DND-41 (cell line): Measurements from ENCODE around the gene SYCP2L.

Experiments used
- CTCF ChIP-seq: IDR thresholded peaks from 2 replicates; pipeline ENCODE4 v1.5.1; 2012; ENCODE audit warnings: borderline replicate concordance, low read length, moderate library complexity, mild to moderate bottlenecking; ENCODE audit not compliant: poor library complexity, severe bottlenecking; ENCODE audit errors: extremely low read depth
- EZH2 ChIP-seq: IDR thresholded peaks from 3 replicates; pipeline ENCODE4 v1.6.1; 2012; ENCODE audit warnings: borderline replicate concordance, low read depth, mild to moderate bottlenecking, moderate library complexity, low read length, inconsistent platforms; ENCODE audit not compliant: severe bottlenecking

GRCh38 chr6:10850728-10851127 lies 36.1 kb upstream of the SYCP2L start:
- TF ChIP-seq CTCF: no peak
- no peak for TF ChIP-seq EZH2
